Smooth muscle cell (in vitro differentiated cells): ENCODE data around the gene CHST15. TPM values are rescaled to one million over a fixed set of nuclear protein-coding genes. Genes with fewer than 3 reads are reported as not detected.

Experiments used
- DNase-seq: peaks from one replicate; lab custom pipeline; 2025; ENCODE audit not compliant: unreplicated experiment; lab: John Stamatoyannopoulos, UW
- H2AFZ ChIP-seq: fragments of 200-600 bp; sonication (generic); 2 replicates; pipeline ENCODE4 v1.6.0; 2016; ENCODE audit warnings: antibody characterized with exemption, low read depth, mild to moderate bottlenecking
- H3F3A ChIP-seq: fragments of 200-600 bp; sonication (generic); 2 replicates; pipeline ENCODE4 v1.6.0; 2017; ENCODE audit warnings: antibody characterized with exemption, low read depth
- H3K27ac ChIP-seq: fragments of 200-600 bp; sonication (generic); 2 replicates; pipeline ENCODE4 v1.5.1; 2016; ENCODE audit warnings: low read depth, mild to moderate bottlenecking
- H3K27me3 ChIP-seq: fragments of 200-600 bp; sonication (generic); 2 replicates; pipeline ENCODE4 v1.6.1; 2016; ENCODE audit warnings: low read depth, mild to moderate bottlenecking
- H3K36me3 ChIP-seq: fragments of 200-600 bp; sonication (generic); 2 replicates; pipeline ENCODE4 v1.5.1; 2016; ENCODE audit warnings: low read depth
- H3K4me1 ChIP-seq: fragments of 200-600 bp; sonication (generic); 2 replicates; pipeline ENCODE4 v1.5.1; 2016; ENCODE audit warnings: low read depth
- H3K4me2 ChIP-seq: fragments of 200-600 bp; sonication (generic); 2 replicates; pipeline ENCODE4 v1.6.0; 2016; ENCODE audit warnings: mild to moderate bottlenecking
- H3K4me3 ChIP-seq: fragments of 200-600 bp; sonication (generic); 2 replicates; pipeline ENCODE4 v1.5.1; 2016; ENCODE audit warnings: mild to moderate bottlenecking
- H3K79me2 ChIP-seq: fragments of 200-600 bp; sonication (generic); 2 replicates; pipeline ENCODE4 v1.6.0; 2016; ENCODE audit warnings: low read depth, mild to moderate bottlenecking
- H3K9ac ChIP-seq: fragments of 200-600 bp; sonication (generic); 2 replicates; pipeline ENCODE4 v1.6.0; 2016; ENCODE audit warnings: low read depth
- H3K9me3 ChIP-seq: fragments of 200-600 bp; sonication (generic); replicated peaks from 2 replicates; pipeline ENCODE4 v1.5.1; 2016; ENCODE audit warnings: low read depth
- H4K20me1 ChIP-seq: fragments of 200-600 bp; sonication (generic); 2 replicates; pipeline ENCODE4 v1.6.0; 2016; ENCODE audit warnings: low read depth
- WGBS: methylation state at CpG from one replicate; pipeline ENCODE4 v1.1.7; 2016; ENCODE audit warnings: low lambda C conversion rate; 5-methylcytosine and 5-hydroxymethylcytosine counted together
- polyA plus RNA-seq: library from polyadenylated mRNA; unstranded; fragments of >200 nt; fragmentation: Nextera tagmentation; extraction: Ambion mirVana; gene quantifications from 2 replicates; pipeline ENCODE4 v1.2.1, GENCODE V29; 2016
- total RNA-seq: library from RNA; depleted of rRNA; stranded (reverse); fragments of >200 nt; gene quantifications from 2 replicates; pipeline ENCODE4 v1.2.3, GENCODE V29; 2014
- TF ChIP-seq, protein P1 (sequence below): fragments of 200-600 bp; sonication (generic); IDR thresholded peaks from 2 replicates; pipeline ENCODE4 v1.5.1; 2017; ENCODE audit warnings: borderline replicate concordance, mild to moderate bottlenecking, antibody characterized with exemption; ENCODE audit not compliant: insufficient read depth, poor library complexity, severe bottlenecking

CHST15 gene
- total and polyA plus RNA-seq, 2 experiments from 2014 or later, result 14.1 to 20.4 TPM

DNA sequence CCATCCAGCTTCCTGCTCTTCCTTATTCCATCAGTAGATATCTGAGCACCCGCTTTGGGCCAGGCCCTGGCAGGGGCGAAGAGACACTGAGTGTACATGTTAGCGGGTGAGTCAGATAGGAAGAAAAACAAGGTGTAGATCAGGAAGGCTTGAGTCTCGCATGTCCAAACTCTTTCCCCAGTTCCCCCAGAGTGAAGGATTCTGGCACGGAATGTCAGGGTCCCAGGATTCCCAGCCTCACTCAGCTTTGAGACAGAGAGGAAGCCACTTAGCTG, 24.1 kb upstream of the CHST15 start:
- Histone ChIP-seq H3K27me3 (no peaks in the 10 kb centered on the region), H3K36me3 (no peaks in the 10 kb centered on the region), H3K27ac (no peak overlapping the region), H3K4me1 (no peaks in the 10 kb centered on the region), H3K79me2 (no peaks in the 10 kb centered on the region), H3F3A (no peaks in the 10 kb centered on the region), H2AFZ (no peak overlapping the region), H4K20me1 (no peaks in the 10 kb centered on the region), H3K9ac (no peak overlapping the region), H3K9me3 (no peaks in the 10 kb centered on the region), H3K4me2 (no peak overlapping the region), H3K4me3 (no peak overlapping the region)
- 96% methylated on average over 5 of the region's 5 CpGs for WGBS
- TF ChIP-seq, protein P1, sequence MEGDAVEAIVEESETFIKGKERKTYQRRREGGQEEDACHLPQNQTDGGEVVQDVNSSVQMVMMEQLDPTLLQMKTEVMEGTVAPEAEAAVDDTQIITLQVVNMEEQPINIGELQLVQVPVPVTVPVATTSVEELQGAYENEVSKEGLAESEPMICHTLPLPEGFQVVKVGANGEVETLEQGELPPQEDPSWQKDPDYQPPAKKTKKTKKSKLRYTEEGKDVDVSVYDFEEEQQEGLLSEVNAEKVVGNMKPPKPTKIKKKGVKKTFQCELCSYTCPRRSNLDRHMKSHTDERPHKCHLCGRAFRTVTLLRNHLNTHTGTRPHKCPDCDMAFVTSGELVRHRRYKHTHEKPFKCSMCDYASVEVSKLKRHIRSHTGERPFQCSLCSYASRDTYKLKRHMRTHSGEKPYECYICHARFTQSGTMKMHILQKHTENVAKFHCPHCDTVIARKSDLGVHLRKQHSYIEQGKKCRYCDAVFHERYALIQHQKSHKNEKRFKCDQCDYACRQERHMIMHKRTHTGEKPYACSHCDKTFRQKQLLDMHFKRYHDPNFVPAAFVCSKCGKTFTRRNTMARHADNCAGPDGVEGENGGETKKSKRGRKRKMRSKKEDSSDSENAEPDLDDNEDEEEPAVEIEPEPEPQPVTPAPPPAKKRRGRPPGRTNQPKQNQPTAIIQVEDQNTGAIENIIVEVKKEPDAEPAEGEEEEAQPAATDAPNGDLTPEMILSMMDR, result no peak
- no peak for DNase-seq

DNA sequence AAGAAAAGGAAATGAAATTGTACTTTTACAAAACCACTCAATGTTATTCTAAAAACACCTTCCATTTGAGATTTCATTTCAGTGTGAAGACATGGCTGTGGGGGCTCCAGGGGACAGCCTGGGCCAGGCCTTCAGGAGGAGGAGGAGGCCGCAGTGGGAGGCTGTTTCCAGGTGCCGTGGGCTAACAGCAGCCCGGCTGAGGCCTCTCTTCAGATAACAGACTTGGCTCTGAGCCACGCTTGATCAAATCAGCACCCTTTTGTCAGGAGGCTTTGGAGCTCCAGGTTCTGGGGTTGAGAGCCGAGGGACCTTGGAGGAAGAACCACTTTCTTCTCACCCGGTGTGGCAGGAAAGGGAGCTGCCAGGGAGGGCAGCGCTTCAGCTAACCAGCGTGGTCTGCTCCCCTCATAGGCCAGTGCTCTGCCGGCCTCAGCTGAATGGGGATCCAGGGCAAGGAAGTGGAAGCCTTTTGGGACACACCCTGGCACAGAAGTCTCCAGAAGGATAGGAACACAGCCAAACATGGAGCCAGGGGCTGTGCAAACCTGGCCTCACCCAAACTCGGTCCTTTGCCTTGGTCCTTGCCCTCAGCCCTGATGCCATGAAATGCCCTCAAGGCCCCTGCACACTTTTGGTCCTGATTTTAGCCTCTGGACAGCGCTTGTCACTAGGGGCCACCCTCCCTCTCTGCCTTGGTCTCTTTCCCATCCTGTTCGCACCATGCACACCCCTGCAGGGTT, 23.5 kb upstream of the CHST15 start:
- no peak overlapping the region for H3K27ac ChIP-seq
- no peaks in the 10 kb centered on the region for H3K79me2 ChIP-seq
- no peak overlapping the region for H2AFZ ChIP-seq
- no peaks in the 10 kb centered on the region for H3K4me1 ChIP-seq
- H3K4me2 ChIP-seq, result no peak overlapping the region
- DNase-seq, result no peak
- no peaks in the 10 kb centered on the region for H3F3A ChIP-seq
- no peak overlapping the region for H3K9ac ChIP-seq
- H3K36me3 ChIP-seq, result no peaks in the 10 kb centered on the region
- no peaks in the 10 kb centered on the region for H3K27me3 ChIP-seq
- H3K4me3 ChIP-seq, result no peak overlapping the region
- H3K9me3 ChIP-seq, result no peaks in the 10 kb centered on the region
- WGBS, result 85% methylated on average over 12 of the region's 12 CpGs
- TF ChIP-seq, protein P1, result no peak
- H4K20me1 ChIP-seq, result no peaks in the 10 kb centered on the region

DNA sequence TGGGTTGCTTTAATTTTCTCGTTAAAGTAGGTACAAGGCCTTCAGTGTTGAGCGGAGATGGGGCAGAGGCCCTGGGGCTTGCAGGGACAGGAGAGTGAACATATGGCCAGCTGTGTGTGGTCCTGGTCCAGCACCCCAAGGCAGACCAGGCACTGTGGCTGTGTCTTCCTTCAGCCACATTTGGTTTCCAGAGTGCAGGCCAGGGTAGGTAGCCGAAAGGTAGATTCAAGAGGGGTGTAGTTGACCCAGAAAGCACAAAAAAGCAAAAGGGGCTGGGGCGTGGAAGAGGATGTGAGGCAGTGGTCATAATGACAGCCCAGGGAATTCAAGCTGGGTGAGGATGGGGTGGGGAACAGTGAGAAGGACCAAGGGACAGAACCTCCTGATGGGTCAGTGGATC, 21.3 kb upstream of the CHST15 start:
- no peak for DNase-seq
- no peaks in the 10 kb centered on the region for H3K27me3 ChIP-seq
- H3F3A ChIP-seq, result no peaks in the 10 kb centered on the region
- H3K4me3 ChIP-seq, result no peak overlapping the region
- no peaks in the 10 kb centered on the region for H4K20me1 ChIP-seq
- no peak overlapping the region for H2AFZ ChIP-seq
- H3K79me2 ChIP-seq, result no peaks in the 10 kb centered on the region
- TF ChIP-seq, protein P1, result no peak
- no peak overlapping the region for H3K4me2 ChIP-seq
- no peak overlapping the region for H3K9ac ChIP-seq
- H3K36me3 ChIP-seq, result no peaks in the 10 kb centered on the region
- no peaks in the 10 kb centered on the region for H3K4me1 ChIP-seq
- no peak overlapping the region for H3K27ac ChIP-seq
- no peaks in the 10 kb centered on the region for H3K9me3 ChIP-seq
- 93% methylated on average over 4 of the region's 4 CpGs for WGBS
